Measurements from ENCODE around the gene CHD9.

- TF ChIP-seq POLR2AphosphoS5 (IDR thresholded peaks at IDR 0.05; ENCODE audit: low read depth, low read length) (no peak), SIN3A (IDR thresholded peaks at IDR 0.05; ENCODE audit: borderline replicate concordance, insufficient read depth, low read length) (no peak)
Observed at GRCh38 chr16:53337294-53337693, 282.5 kb downstream of the CHD9 start.

Measured in PFSK-1 (cell line).